SK-N-SH treated with all-trans-retinoic acid at 6 μM for 48 hours (cell line): ENCODE data around the gene PDF.

Experiments
- ATAC-seq: fragments of 200-7000 bp; cut with Tn5 transposase; 3 replicates; pipeline ENCODE4 v1.9.1; 2020; ENCODE audit warnings: mild to moderate bottlenecking, moderate library complexity
- BACH2 ChIP-seq: fragments of 250-450 bp; sonication (Bioruptor Pico); IDR thresholded peaks from 2 replicates; pipeline ENCODE4 v1.9.0; 2021; ENCODE audit warnings: mild to moderate bottlenecking, borderline replicate concordance
- ESRRG ChIP-seq: fragments of 250-450 bp; sonication (Bioruptor Pico); IDR thresholded peaks from 2 replicates; pipeline ENCODE4 v1.6.1; 2021; ENCODE audit warnings: mild to moderate bottlenecking
- GLIS3 ChIP-seq: fragments of 250-450 bp; sonication (Bioruptor Pico); IDR thresholded peaks from 2 replicates; pipeline ENCODE4 v1.5.0; 2020; ENCODE audit warnings: mild to moderate bottlenecking, moderate library complexity
- OSR1 ChIP-seq: fragments of 250-450 bp; sonication (Bioruptor Pico); IDR thresholded peaks from 2 replicates; pipeline ENCODE4 v1.8.0; 2022; ENCODE audit warnings: moderate library complexity, mild to moderate bottlenecking, inconsistent platforms
- RARB ChIP-seq: fragments of 250-450 bp; sonication (Bioruptor Pico); IDR thresholded peaks from 2 replicates; pipeline ENCODE4 v1.8.0; 2021; ENCODE audit warnings: mild to moderate bottlenecking, moderate library complexity
- SNAI2 ChIP-seq: fragments of 250-450 bp; sonication (Bioruptor Pico); IDR thresholded peaks from 2 replicates; pipeline ENCODE4 v1.5.0; 2020; ENCODE audit warnings: mild to moderate bottlenecking, moderate library complexity
- TCF4 ChIP-seq: fragments of 250-450 bp; sonication (Bioruptor Pico); IDR thresholded peaks from 2 replicates; pipeline ENCODE4 v1.8.0; 2021; ENCODE audit warnings: mild to moderate bottlenecking, moderate library complexity, borderline replicate concordance
- TOX ChIP-seq: fragments of 250-450 bp; sonication (Bioruptor Pico); IDR thresholded peaks from 2 replicates; pipeline ENCODE4 v1.8.0; 2021; ENCODE audit warnings: mild to moderate bottlenecking, moderate library complexity, borderline replicate concordance
- ZC3H10 ChIP-seq: fragments of 250-450 bp; sonication (Bioruptor Pico); IDR thresholded peaks from 2 replicates; pipeline ENCODE4 v1.5.1; 2021; ENCODE audit warnings: mild to moderate bottlenecking, moderate library complexity
- ZFP30 ChIP-seq: fragments of 450-650 bp; formaldehyde crosslinking; IDR thresholded peaks from 2 replicates; pipeline ENCODE4 v1.5.0; 2022; ENCODE audit warnings: mild to moderate bottlenecking, moderate library complexity
- ZNF565 ChIP-seq: fragments of 450-650 bp; formaldehyde crosslinking; conservative IDR thresholded peaks from 2 replicates; pipeline ENCODE4 v1.5.0; 2020; ENCODE audit warnings: low read depth, mild to moderate bottlenecking, moderate library complexity
- ZNF70 ChIP-seq: fragments of 450-650 bp; formaldehyde crosslinking; IDR thresholded peaks from 2 replicates; pipeline ENCODE4 v1.5.0; 2020; ENCODE audit warnings: mild to moderate bottlenecking, moderate library complexity
- TF ChIP-seq, protein P1 (sequence below): fragments of 250-450 bp; sonication (Bioruptor Pico); IDR thresholded peaks from 2 replicates; pipeline ENCODE4 v1.8.0; 2020; ENCODE audit warnings: mild to moderate bottlenecking, moderate library complexity, borderline replicate concordance
- TF ChIP-seq, protein P2 (sequence below): fragments of 250-450 bp; sonication (Bioruptor Pico); IDR thresholded peaks from 2 replicates; pipeline ENCODE4 v1.5.1; 2021; ENCODE audit warnings: mild to moderate bottlenecking, moderate library complexity
- TF ChIP-seq, protein P3 (sequence below): fragments of 250-450 bp; sonication (Bioruptor Pico); IDR thresholded peaks from 2 replicates; pipeline ENCODE4 v1.8.0; 2021; ENCODE audit warnings: low read depth, mild to moderate bottlenecking, moderate library complexity, borderline replicate concordance
- TF ChIP-seq, protein P4 (sequence below): fragments of 250-450 bp; sonication (Bioruptor Pico); IDR thresholded peaks from 2 replicates; pipeline ENCODE4 v1.5.0; 2020; ENCODE audit warnings: mild to moderate bottlenecking, moderate library complexity
- TF ChIP-seq, protein P5 (sequence below): fragments of 250-450 bp; sonication (Bioruptor Pico); IDR thresholded peaks from 2 replicates; pipeline ENCODE4 v1.5.1; 2020; ENCODE audit warnings: low read depth, mild to moderate bottlenecking, moderate library complexity

The PDF gene

DNA sequence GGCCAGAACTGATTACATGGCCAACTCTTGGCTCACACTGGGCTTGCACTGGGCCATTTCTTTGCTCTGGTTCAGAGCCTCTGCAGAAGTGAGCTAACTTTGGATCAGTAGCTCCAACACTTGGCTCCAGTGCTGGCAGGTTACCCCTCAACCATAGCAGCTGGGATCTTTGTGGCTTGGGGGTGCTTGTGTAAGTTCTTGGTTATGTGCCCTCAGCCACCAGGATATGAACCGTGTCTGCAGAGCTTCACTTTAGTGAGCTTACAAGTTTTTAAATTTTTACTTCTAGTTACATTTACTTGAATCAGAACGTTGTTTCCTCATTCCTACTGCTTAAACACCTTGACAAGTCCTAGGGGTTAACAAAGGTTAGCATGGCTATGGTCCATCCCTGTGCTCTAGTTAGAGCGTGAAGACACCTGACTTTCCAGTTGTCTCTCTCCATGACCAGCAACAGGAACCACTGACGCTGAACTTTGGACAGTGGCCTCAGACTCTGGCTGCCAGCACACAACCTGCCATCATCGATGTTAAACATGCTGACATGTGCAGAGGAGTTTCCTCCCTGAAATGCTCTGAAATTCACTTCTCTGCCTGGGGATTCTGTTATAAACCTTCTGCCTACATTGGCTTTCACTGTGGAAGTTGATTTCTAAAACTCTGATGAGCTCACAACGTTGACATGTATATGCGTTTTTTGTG lies 4.1 kb downstream of the PDF start:
- ATAC-seq, result no peak
- no peak for TF ChIP-seq OSR1 (CRISPR knock-in tag)
- no peak for TF ChIP-seq ZNF565 (CRISPR knock-in tag)
- no peak for TF ChIP-seq ZFP30 (CRISPR knock-in tag)
- no peak for TF ChIP-seq ZC3H10 (CRISPR knock-in tag)
- no peak for TF ChIP-seq BACH2
- TF ChIP-seq TOX, result no peak
- no peak for TF ChIP-seq TCF4 (CRISPR knock-in tag)
- TF ChIP-seq, protein P1, sequence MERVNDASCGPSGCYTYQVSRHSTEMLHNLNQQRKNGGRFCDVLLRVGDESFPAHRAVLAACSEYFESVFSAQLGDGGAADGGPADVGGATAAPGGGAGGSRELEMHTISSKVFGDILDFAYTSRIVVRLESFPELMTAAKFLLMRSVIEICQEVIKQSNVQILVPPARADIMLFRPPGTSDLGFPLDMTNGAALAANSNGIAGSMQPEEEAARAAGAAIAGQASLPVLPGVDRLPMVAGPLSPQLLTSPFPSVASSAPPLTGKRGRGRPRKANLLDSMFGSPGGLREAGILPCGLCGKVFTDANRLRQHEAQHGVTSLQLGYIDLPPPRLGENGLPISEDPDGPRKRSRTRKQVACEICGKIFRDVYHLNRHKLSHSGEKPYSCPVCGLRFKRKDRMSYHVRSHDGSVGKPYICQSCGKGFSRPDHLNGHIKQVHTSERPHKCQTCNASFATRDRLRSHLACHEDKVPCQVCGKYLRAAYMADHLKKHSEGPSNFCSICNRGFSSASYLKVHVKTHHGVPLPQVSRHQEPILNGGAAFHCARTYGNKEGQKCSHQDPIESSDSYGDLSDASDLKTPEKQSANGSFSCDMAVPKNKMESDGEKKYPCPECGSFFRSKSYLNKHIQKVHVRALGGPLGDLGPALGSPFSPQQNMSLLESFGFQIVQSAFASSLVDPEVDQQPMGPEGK (CRISPR knock-in tag), result no peak

DNA sequence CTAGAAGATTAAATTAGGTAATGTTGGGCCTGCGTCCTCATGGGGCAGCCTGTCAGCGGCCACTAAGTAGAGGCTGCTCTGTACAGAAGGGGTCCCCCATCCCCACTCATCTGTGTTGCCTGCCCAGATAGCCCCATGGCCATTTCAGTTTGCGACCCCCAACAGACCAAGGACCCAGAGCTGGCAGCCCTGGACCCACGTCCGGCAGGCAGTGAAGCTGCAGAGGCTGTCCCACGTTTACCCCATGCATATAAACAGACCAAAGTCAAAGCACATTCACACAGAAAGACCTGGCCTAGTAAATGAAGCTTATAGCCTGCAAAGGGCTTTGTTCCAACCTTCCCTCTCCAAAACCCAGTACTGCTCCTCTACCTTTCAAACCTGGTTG lies 4.6 kb downstream of the PDF start:
- ATAC-seq, result no peak
- TF ChIP-seq, protein P2, sequence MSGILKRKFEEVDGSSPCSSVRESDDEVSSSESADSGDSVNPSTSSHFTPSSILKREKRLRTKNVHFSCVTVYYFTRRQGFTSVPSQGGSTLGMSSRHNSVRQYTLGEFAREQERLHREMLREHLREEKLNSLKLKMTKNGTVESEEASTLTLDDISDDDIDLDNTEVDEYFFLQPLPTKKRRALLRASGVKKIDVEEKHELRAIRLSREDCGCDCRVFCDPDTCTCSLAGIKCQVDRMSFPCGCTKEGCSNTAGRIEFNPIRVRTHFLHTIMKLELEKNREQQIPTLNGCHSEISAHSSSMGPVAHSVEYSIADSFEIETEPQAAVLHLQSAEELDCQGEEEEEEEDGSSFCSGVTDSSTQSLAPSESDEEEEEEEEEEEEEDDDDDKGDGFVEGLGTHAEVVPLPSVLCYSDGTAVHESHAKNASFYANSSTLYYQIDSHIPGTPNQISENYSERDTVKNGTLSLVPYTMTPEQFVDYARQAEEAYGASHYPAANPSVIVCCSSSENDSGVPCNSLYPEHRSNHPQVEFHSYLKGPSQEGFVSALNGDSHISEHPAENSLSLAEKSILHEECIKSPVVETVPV (CRISPR knock-in tag), result no peak
- TF ChIP-seq ZNF565 (CRISPR knock-in tag), result no peak
- TF ChIP-seq, protein P3, sequence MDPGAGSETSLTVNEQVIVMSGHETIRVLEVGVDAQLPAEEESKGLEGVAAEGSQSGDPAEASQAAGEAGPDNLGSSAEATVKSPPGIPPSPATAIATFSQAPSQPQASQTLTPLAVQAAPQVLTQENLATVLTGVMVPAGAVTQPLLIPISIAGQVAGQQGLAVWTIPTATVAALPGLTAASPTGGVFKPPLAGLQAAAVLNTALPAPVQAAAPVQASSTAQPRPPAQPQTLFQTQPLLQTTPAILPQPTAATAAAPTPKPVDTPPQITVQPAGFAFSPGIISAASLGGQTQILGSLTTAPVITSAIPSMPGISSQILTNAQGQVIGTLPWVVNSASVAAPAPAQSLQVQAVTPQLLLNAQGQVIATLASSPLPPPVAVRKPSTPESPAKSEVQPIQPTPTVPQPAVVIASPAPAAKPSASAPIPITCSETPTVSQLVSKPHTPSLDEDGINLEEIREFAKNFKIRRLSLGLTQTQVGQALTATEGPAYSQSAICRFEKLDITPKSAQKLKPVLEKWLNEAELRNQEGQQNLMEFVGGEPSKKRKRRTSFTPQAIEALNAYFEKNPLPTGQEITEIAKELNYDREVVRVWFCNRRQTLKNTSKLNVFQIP, result no peak
- no peak for TF ChIP-seq GLIS3 (CRISPR knock-in tag)
- TF ChIP-seq OSR1 (CRISPR knock-in tag), result no peak
- TF ChIP-seq, protein P4, sequence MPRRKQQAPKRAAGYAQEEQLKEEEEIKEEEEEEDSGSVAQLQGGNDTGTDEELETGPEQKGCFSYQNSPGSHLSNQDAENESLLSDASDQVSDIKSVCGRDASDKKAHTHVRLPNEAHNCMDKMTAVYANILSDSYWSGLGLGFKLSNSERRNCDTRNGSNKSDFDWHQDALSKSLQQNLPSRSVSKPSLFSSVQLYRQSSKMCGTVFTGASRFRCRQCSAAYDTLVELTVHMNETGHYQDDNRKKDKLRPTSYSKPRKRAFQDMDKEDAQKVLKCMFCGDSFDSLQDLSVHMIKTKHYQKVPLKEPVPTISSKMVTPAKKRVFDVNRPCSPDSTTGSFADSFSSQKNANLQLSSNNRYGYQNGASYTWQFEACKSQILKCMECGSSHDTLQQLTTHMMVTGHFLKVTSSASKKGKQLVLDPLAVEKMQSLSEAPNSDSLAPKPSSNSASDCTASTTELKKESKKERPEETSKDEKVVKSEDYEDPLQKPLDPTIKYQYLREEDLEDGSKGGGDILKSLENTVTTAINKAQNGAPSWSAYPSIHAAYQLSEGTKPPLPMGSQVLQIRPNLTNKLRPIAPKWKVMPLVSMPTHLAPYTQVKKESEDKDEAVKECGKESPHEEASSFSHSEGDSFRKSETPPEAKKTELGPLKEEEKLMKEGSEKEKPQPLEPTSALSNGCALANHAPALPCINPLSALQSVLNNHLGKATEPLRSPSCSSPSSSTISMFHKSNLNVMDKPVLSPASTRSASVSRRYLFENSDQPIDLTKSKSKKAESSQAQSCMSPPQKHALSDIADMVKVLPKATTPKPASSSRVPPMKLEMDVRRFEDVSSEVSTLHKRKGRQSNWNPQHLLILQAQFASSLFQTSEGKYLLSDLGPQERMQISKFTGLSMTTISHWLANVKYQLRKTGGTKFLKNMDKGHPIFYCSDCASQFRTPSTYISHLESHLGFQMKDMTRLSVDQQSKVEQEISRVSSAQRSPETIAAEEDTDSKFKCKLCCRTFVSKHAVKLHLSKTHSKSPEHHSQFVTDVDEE, result no peak
- TF ChIP-seq BACH2, result no peak
- TF ChIP-seq SNAI2 (CRISPR knock-in tag), result no peak
- no peak for TF ChIP-seq ZNF70 (CRISPR knock-in tag)
- TF ChIP-seq, protein P1 (CRISPR knock-in tag), result no peak
- no peak for TF ChIP-seq ESRRG
- TF ChIP-seq ZC3H10 (CRISPR knock-in tag), result no peak
- TF ChIP-seq TOX, result no peak
- no peak for TF ChIP-seq RARB

DNA sequence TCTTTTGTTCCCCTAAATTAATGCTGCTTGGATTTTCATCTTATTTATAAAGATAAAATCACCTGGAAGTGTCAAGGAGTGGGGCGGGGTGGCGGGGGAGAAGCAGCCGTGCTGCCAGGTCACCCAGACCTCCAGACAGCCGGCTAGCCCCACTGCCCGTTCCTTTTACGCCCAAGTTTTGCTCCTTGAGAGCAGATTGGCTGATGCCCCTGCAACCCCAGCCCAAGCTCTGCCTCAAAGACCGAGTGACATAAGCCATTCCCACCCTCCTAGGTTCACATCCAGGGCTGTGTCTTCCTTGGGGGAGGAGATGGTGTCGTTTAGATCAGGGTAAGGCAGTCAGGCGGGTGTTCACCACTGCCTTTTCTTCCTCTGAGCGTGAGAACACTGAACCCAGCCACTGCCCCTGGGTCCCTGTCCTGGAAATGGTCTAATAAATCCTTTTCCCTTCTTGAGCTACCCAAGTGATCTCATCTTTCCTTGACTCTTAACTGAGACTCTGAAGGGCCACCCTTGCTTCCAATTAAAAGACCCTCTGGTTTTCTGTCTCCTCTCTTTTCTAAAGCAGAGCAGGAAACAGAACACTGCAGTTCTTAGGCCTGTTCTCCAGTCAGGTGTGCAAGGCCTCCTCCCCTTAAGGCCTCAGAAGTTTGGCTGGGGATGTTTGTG lies 5.7 kb downstream of the PDF start:
- no peak for ATAC-seq
- TF ChIP-seq, protein P1 (CRISPR knock-in tag), result no peak
- TF ChIP-seq, protein P5, sequence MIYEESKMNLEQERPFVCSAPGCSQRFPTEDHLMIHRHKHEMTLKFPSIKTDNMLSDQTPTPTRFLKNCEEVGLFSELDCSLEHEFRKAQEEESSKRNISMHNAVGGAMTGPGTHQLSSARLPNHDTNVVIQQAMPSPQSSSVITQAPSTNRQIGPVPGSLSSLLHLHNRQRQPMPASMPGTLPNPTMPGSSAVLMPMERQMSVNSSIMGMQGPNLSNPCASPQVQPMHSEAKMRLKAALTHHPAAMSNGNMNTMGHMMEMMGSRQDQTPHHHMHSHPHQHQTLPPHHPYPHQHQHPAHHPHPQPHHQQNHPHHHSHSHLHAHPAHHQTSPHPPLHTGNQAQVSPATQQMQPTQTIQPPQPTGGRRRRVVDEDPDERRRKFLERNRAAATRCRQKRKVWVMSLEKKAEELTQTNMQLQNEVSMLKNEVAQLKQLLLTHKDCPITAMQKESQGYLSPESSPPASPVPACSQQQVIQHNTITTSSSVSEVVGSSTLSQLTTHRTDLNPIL (CRISPR knock-in tag), result no peak
- TF ChIP-seq, protein P4, result no peak
- TF ChIP-seq, protein P3, result no peak
- no peak for TF ChIP-seq ZC3H10 (CRISPR knock-in tag)
- TF ChIP-seq TOX, result no peak
- TF ChIP-seq ESRRG, result no peak
